Body of pancreas (tissue), 4 donors: ENCODE results near the gene SLC26A2.

Source experiments
- POLR2A ChIP-seq, 3 donors: fragments of 450-650 bp; IDR thresholded peaks; one replicate each; pipeline ENCODE4 v1.6.1; 2016; ENCODE audit warnings: antibody characterized with exemption in 3 of 3, mild to moderate bottlenecking in 2 of 3
- TF ChIP-seq, protein P1 (sequence below), 7 experiments: fragments of 450-650 bp in 4 of 7; fragments of 200-600 bp in 3 of 7; sonication (generic) in 3 of 7; IDR thresholded peaks; one replicate each; pipeline ENCODE4 v1.5.1; 2016 to 2019; ENCODE audit warnings: antibody characterized with exemption in 7 of 7

DNA sequence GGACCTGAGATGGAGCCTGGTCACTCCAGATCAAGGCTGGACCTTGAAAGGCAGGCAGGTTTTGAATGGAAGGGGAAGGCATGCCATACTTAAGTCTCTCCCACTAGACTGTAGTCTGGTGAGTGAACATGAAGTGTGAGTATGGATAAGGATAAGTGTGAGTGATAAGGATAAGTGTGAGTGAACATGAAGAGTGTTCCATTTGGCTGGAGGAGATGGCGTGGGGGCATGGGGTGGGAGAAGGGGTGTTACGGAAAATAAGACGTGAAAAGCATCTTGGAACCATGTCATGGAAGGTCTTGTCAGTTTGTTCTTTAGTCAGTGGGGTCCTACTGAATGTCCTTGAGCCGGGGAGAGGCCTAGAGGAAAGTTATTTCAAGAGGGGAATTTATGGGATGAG, 72.8 kb downstream of the SLC26A2 start:
- TF ChIP-seq, protein P1, sequence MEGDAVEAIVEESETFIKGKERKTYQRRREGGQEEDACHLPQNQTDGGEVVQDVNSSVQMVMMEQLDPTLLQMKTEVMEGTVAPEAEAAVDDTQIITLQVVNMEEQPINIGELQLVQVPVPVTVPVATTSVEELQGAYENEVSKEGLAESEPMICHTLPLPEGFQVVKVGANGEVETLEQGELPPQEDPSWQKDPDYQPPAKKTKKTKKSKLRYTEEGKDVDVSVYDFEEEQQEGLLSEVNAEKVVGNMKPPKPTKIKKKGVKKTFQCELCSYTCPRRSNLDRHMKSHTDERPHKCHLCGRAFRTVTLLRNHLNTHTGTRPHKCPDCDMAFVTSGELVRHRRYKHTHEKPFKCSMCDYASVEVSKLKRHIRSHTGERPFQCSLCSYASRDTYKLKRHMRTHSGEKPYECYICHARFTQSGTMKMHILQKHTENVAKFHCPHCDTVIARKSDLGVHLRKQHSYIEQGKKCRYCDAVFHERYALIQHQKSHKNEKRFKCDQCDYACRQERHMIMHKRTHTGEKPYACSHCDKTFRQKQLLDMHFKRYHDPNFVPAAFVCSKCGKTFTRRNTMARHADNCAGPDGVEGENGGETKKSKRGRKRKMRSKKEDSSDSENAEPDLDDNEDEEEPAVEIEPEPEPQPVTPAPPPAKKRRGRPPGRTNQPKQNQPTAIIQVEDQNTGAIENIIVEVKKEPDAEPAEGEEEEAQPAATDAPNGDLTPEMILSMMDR (IDR thresholded peaks at IDR 0.05) = no peak
- no peak for TF ChIP-seq POLR2A (IDR thresholded peaks at IDR 0.05)
